Cortex of kidney (tissue), 1 donor: Measurements from ENCODE around the gene BAZ1A.
"Not testable (repeated sequence)": the region's sequence is repeated elsewhere in the genome, so short reads cannot be mapped to it uniquely, and the experiment has no call there.

Experiments used
- DNase-seq: peaks from one replicate; lab custom pipeline; 2025; lab: John Stamatoyannopoulos, UW

Gene BAZ1A

DNA sequence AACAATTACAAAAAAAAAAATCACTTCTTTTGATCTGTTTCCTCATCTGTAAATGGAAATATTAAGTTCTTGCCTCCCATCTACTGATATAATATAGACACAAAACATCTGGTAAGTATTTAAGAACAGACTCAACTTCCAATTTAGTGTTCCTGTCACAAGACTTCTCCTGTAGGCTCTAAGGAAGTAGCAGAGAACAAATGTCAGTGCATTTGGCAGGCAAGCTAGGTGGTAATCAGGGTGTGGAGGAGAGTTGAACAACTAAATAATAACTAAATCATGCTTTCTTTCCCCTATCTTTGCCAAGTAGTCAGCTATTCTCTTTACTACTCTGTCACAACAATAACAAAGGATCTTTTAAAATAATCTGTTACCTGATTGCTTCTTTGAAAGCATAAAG, 22.1 kb downstream of the BAZ1A start:
- no peak for DNase-seq

DNA sequence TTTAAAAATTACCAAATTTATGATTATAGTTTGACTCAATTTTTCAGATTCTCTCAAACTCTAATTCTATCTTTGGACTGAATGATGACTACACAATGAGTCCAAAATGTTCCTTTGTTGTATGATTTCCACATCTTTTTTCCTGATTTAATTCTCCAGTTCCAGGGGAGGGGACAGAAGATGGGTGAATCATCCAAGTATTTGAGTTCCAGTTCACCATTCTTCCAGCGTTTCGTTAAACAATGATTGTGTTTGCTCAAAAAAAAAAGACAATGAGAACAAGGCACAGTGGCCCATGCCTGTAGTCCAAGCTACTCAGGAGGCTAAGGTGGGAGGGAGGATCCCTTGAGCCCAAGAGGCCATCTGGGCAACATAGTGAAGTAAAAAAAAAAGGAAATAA, 23.8 kb downstream of the BAZ1A start:
- no peak for DNase-seq

GRCh38 chr14:34845869-34846268, 29.3 kb downstream of the BAZ1A start:
- no peak for DNase-seq

GRCh38 chr14:34843011-34843554, 32.1 kb downstream of the BAZ1A start:
- no peak for DNase-seq

DNA sequence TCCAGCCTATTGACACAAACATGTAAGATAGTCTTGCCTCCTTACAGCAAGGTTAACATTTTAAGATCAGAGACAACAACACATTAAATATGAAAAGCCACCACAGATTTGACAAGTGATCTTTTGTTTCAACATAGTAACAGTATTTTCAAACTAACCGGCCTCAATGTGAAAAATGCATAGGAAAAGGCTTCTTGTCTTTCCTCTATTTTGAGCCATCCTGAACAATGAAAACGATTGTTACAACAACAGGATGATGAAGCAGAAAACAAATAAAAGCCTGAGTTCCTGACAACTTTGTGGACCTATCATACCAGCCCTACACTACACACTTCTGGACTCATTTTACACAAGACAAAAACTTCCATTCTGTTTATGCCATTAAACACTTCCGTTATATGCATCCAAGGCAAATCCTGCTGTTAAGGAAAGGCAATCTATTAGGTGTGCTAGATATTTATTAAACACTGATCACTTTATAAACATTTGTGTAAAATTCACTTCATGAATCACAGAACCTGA, 37.3 kb downstream of the BAZ1A start:
- DNase-seq: no peak

DNA sequence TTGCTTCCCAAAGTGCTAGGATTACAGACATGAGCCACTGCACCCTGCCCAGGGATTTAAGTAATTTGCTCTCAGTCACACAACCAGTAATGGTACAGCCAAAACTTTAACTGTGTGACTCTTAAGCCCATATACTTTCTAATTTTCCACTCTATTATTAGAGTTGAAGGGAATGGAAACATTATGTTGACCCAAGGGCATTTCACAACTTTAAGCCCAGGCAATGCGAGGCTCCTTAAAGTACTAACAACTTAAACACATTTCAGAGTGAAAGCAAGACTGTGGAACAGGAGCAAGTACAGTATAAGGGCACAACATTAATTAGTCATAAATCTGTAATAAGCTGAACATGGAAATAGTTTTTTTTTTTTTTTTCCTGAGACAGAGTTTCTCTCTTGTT, 39.8 kb downstream of the BAZ1A start:
- no peak for DNase-seq

DNA sequence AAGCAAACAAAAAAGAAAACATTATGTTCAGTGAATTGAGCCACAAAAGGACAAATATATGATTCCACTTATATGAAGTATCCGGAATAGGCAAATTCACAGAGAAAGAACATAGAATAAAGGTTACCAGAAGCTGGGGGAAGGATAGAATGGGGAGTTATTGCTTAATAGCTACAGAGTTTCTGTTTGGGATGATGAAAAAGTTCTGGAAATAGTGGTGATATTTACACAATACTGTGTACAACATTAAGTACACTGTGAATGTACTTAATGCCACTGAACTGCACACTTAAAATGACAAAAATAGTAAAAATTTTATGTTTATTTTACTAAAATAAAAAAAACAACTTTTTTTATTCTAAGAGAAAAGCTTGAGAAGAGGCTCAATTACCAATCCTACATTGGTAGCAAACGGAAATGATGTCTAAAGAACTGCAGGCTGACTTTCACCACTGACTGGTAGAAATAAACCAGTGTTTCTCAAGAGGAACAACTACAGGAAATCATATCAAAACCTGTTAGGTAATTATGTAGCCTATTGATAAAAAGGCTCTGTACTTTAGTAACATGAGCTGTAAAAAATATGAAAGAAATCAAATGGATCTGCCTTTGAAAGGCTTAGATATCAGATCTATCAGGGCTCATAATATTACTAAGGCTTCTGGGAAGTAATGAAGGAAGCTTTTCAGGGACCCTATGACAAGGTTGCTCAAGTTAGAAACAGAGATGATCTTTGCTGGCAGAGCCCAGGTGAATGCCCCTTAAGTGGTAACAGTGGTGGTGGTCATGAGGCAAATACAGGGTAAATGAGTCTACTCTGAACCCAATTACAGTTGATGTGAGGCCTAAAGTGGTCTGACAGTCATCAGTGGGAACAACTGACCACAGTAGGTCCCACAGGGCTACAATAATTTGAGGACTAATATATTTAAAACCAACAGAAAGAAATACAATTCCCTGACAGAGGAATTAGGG, 41.3 kb downstream of the BAZ1A start:
- DNase-seq: no peak

- DNase-seq: no peak
Observed at GRCh38 chr14:34826661-34827060, 48.5 kb downstream of the BAZ1A start.

- DNase-seq: no peak
Observed at GRCh38 chr14:34824826-34825225, 50.3 kb downstream of the BAZ1A start.

DNA sequence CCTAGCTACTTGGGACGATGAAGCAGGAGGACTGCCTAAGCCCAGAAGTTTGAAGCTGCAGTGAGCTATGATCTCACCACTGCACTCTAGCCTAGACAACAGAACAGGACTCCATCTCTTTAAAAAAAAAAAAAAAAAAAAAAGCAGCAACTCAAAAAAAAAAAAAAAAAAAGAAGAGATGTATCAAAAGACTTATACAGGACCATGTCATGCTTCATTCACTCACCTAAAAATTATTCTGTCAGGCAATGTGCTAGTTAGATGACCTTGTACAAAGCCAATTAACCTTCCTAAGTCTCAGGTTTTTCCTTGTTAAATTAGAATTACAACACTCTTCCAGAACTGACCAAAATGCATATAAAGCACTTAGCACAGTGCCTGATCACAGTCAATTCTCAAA, 50.9 kb downstream of the BAZ1A start:
- no peak for DNase-seq

- DNase-seq: no peak
Observed at GRCh38 chr14:34817768-34818167, 57.4 kb downstream of the BAZ1A start.

DNA sequence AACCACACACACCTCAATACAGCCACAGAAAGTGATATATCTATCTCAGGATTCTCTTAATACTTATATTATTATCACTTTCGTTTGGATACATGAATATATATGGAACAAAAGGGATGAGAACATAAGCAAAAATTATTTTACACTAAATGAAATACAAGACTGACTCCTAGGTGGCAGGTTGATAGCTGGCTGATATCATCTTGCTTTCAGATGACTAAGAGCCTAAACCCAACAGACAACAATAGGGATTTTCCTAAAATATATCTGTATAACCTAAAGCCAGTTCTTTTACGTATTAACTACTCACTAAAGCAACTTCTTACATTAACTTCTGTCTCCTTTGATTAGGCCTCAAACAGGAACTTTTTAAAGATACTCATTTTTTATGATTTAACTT, 65.1 kb downstream of the BAZ1A start:
- no peak for DNase-seq

DNA sequence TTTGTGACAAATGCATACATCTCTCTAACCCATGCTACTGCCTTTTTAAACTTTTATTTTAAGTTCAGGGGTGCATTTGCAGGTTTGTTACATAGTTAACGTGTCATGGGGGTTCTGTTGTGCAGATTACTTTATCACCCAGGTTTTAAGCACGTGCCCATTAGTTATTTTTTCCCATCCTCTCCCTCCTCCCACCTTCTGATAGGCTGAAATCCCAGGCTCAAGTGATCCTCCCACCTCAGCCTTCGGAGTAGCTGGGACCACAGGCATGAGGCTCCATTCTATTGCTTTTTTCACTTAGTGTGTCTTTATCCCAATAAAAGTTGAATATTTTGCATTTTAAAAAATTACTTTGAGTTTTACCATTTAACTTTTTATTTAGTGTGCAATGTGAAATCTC, 68.9 kb downstream of the BAZ1A start:
- DNase-seq: no peak

GRCh38 chr14:34804933-34805332, 70.2 kb downstream of the BAZ1A start:
- no peak for DNase-seq

GRCh38 chr14:34798861-34799260, 76.3 kb downstream of the BAZ1A start:
- DNase-seq: not testable (repeated sequence)

DNA sequence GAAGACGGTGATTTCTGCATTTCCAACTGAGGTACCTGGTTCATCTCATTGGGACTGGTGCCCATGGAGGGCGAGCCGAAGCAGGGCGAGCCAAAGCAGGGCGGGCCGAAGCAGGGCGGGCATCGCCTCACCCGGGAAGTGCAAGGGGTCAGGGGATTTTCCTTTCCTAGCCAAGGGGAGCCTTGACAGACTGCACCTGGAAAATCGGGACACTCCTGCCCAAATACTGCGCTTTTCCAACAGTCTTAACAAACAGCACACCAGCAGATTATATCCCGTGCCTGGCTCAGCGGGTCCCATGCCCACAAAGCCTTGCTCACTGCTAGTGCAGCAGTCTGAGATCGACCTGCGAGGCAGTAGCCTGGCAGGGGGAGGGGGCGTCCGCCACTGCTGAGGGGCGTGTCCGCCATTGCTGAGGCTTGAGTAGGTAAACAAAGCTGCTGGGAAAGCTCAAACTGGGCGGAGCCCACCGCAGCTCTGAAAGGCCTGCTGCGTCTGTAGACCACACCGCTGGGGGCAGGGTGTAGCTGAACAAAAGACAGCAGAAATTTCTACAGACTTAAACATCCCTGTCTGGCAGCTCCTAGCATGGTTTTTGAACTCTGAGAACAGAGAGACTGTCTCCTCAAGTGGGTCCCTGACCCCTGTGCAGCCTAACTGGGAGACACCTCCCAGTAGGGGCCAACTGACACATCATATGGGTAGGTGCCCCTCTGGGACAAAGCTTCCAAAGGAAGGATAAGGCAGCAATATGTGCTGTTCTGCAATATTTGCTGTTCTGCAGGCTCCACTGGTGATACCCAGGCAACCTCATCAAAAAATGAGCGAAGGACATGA, 77.2 kb downstream of the BAZ1A start:
- DNase-seq: no peak

DNA sequence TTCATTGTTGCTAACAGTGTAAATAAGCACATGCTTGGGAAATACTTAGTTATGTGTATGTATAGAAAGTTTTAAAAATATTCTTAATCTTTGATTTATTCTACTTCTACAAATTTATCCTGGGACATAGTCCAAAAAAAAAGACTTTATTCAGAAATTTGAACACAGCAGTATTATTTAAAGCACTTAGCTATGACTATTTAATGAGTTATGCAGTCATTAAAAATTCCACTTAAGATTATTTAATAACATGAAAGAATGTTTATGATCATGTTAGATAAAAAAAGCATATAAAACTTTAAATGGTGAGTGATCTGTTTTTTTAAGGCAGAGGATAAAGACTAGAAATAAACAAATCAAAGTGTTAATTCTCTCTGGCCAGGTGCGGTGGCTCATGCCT, 78.3 kb downstream of the BAZ1A start:
- DNase-seq: no peak

GRCh38 chr14:34794941-34795340, 80.2 kb downstream of the BAZ1A start:
- DNase-seq: no peak

DNA sequence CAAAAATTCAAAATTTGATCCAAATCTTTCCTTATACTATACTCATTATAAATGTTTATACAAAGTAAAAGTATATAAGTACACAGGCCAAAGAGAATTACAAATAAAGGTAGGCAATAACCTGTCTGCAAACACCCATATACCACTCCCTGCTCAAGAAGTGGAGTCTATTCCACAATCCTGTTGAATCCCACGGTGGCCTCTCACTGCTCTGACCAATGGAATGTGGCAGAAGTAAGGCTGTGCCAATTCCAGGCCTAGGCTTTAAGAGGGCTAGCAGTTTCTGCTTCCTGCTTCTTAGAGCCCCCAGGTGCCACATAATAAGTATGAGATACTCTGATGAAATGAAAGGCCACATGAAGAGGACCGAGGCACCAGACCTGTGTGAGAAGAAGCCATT, 80.9 kb downstream of the BAZ1A start:
- DNase-seq: no peak

DNA sequence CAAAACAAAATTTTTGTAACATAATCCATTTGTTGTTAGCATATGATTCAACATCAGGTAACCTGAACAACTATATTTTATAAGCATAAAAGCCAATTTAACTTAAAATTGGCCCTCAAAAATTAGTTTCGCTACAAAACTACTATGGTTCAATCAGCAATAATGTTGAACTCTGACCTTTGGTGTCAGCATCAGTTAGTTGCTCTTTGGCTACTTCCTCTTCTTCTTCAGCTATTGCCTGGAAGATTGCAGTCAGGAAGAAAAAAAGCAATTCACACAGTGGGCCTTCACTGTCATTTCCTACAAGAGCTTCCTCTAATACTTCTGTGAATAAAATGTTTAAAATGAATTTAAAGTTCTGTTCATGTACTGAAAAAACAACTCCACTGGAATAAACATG, 82.6 kb downstream of the BAZ1A start:
- DNase-seq: no peak

- DNase-seq: no peak
Observed at GRCh38 chr14:34785223-34786006, 89.7 kb downstream of the BAZ1A start.

GRCh38 chr14:34782031-34782430, 93.1 kb downstream of the BAZ1A start:
- no peak for DNase-seq
